Liver (tissue), 9 donors: Measurements from ENCODE around the gene CAPS. TPM values are rescaled to one million over a fixed set of nuclear protein-coding genes. Genes with fewer than 3 reads are reported as not detected.

Source experiments
- DNase-seq: peaks from one replicate; pipeline ENCODE4 v3.0.0-alpha.2; 2017; ENCODE audit warnings: low spot score
- H3K27ac ChIP-seq, 2 donors: one replicate each; pipeline ENCODE4 v1.7.0; 2013; ENCODE audit warnings: inconsistent platforms in 2 of 2, low read length in 2 of 2, control low read depth in 1 of 2, low read depth in 1 of 2, mild to moderate bottlenecking in 1 of 2
- H3K27me3 ChIP-seq, 4 donors: one replicate each; pipeline versions ENCODE4 v1.6.1 to v1.7.0; 2013; ENCODE audit warnings: low read length in 3 of 4, inconsistent platforms in 1 of 4, mild to moderate bottlenecking in 1 of 4, moderate library complexity in 1 of 4; ENCODE audit not compliant: control insufficient read depth in 4 of 4, insufficient read depth in 4 of 4
- H3K36me3 ChIP-seq, 4 donors: one replicate each; pipeline versions ENCODE4 v1.6.1 to v1.7.0; 2013; ENCODE audit warnings: low read length in 3 of 4, mild to moderate bottlenecking in 3 of 4, low read depth in 1 of 4, moderate library complexity in 1 of 4; ENCODE audit not compliant: control insufficient read depth in 4 of 4, insufficient read depth in 3 of 4
- H3K4me1 ChIP-seq, 4 donors: one replicate each; pipeline versions ENCODE4 v1.6.1 to v1.7.0; 2013; ENCODE audit warnings: low read length in 3 of 4, mild to moderate bottlenecking in 3 of 4, moderate library complexity in 1 of 4; ENCODE audit not compliant: control insufficient read depth in 4 of 4, insufficient read depth in 4 of 4
- H3K4me3 ChIP-seq, 3 donors: one replicate each; pipeline versions ENCODE4 v1.6.1 to v1.7.0; 2013; ENCODE audit warnings: low read length in 3 of 3, control low read depth in 1 of 3, low read depth in 1 of 3, mild to moderate bottlenecking in 1 of 3
- H3K9ac ChIP-seq, 2 donors: one replicate each; pipeline ENCODE4 v1.7.0; 2013; ENCODE audit warnings: low read length in 2 of 2, mild to moderate bottlenecking in 2 of 2, moderate library complexity in 2 of 2, control low read depth in 1 of 2, low read depth in 1 of 2
- H3K9me3 ChIP-seq, 4 donors: one replicate each; pipeline versions ENCODE4 v1.6.1 to v1.7.0; 2013; ENCODE audit warnings: low read length in 3 of 4; ENCODE audit not compliant: control insufficient read depth in 4 of 4
- CTCF ChIP-seq: fragments of 150-350 bp; IDR thresholded peaks from 2 replicates; pipeline ENCODE4 v1.5.1; 2017; ENCODE audit warnings: improper control_type of control experiment, low read depth, low read length; ENCODE audit not compliant: missing input control
- EGR1 ChIP-seq, 2 donors: IDR thresholded peaks; 2 replicates each; pipeline ENCODE4 v1.6.1; 2016 to 2018; ENCODE audit warnings: antibody characterized with exemption in 2 of 2, low read depth in 2 of 2
- FOXA1 ChIP-seq: IDR thresholded peaks from 2 replicates; pipeline ENCODE4 v1.6.1; 2016; ENCODE audit warnings: antibody characterized with exemption
- FOXA2 ChIP-seq: IDR thresholded peaks from 2 replicates; pipeline ENCODE4 v1.6.1; 2016; ENCODE audit warnings: antibody characterized with exemption
- GABPA ChIP-seq, 2 donors: IDR thresholded peaks in 1 of 2; conservative IDR thresholded peaks in 1 of 2; 2 replicates each; pipeline ENCODE4 v1.6.1; 2016; ENCODE audit warnings: antibody characterized with exemption in 2 of 2, mild to moderate bottlenecking in 1 of 2, moderate library complexity in 1 of 2
- HNF4A ChIP-seq, 2 donors: conservative IDR thresholded peaks; 2 replicates each; pipeline ENCODE4 v1.6.1; 2016; ENCODE audit warnings: antibody characterized with exemption in 2 of 2, mild to moderate bottlenecking in 2 of 2
- HNF4G ChIP-seq: IDR thresholded peaks from 2 replicates; pipeline ENCODE4 v1.6.1; 2016; ENCODE audit warnings: antibody characterized with exemption
- MAX ChIP-seq: IDR thresholded peaks from 2 replicates; pipeline ENCODE4 v1.6.1; 2016; ENCODE audit warnings: antibody characterized with exemption
- NR2F2 ChIP-seq: IDR thresholded peaks from 2 replicates; pipeline ENCODE4 v1.6.1; 2016; ENCODE audit warnings: antibody characterized with exemption
- RAD21 ChIP-seq, 2 donors: IDR thresholded peaks; 2 replicates each; pipeline ENCODE4 v1.6.1; 2016; ENCODE audit warnings: antibody characterized with exemption in 2 of 2, mild to moderate bottlenecking in 2 of 2
- RXRA ChIP-seq, 2 donors: IDR thresholded peaks; 2 replicates each; pipeline ENCODE4 v1.6.1; 2017 to 2018; ENCODE audit warnings: antibody characterized with exemption in 2 of 2, mild to moderate bottlenecking in 1 of 2
- TAF1 ChIP-seq: conservative IDR thresholded peaks from 2 replicates; pipeline ENCODE4 v1.6.1; 2016; ENCODE audit warnings: antibody characterized with exemption, mild to moderate bottlenecking
- YY1 ChIP-seq: IDR thresholded peaks from 2 replicates; pipeline ENCODE4 v1.6.1; 2016; ENCODE audit warnings: antibody characterized with exemption, mild to moderate bottlenecking
- ZBTB33 ChIP-seq: IDR thresholded peaks from 2 replicates; pipeline ENCODE4 v1.6.1; 2016; ENCODE audit warnings: antibody characterized with exemption
- WGBS: extraction: QIAGEN DNeasy Blood & Tissue Kit; methylation state at CpG from one replicate; pipeline ENCODE4 v1.1.7; 2013; 5-methylcytosine and 5-hydroxymethylcytosine counted together
- polyA plus RNA-seq, 2 donors: library from polyadenylated mRNA; stranded (reverse) in 1 of 2; unstranded in 1 of 2; fragments of 200-250 nt in 1 of 2; fragments of >200 nt in 1 of 2; fragmentation: Nextera tagmentation in 1 of 2; extraction: Ambion mirVana in 1 of 2; gene quantifications; one replicate each; pipeline versions ENCODE4 v1.2.1 to v1.2.3, GENCODE V29; 2013 to 2015
- total RNA-seq, 2 donors: library from RNA; depleted of rRNA; stranded (reverse); fragments of >200 nt; gene quantifications; one replicate each; pipeline ENCODE4 v1.2.3, GENCODE V29; 2014
- donor health status: healthy.
- donor health status: healthy.
- donor health status: healthy.
- donor health status: healthy.
- donor health status: healthy.

Gene CAPS
- total and polyA plus RNA-seq, 4 donors: 2.1 to 11.4 (median 3.5) TPM

GRCh38 chr19:5953030-5953589 lies 39.1 kb downstream of the CAPS start:
- WGBS: 57% methylated on average over 5 of the region's 5 CpGs
- H3K36me3 ChIP-seq: peaks cover 0 to 4% (median 0%) of the 10 kb centered on the region in 4 donors
- peaks cover 10 to 65% (median 45%) of the 10 kb centered on the region in 4 donors for H3K4me1 ChIP-seq
- DNase-seq: no peak
- peak in 1 of 2 donors; percentile 8 for TF ChIP-seq RXRA (IDR thresholded peaks at IDR 0.05)
- TF ChIP-seq FOXA1: peak; percentile 25
- TF ChIP-seq YY1: peak; percentile 38
- no peak for TF ChIP-seq ZBTB33
- TF ChIP-seq HNF4A (conservative IDR thresholded peaks at IDR 0.05): peak; percentile 11 to 25
- TF ChIP-seq NR2F2: no peak
- TF ChIP-seq CTCF: no peak
- TF ChIP-seq HNF4G: no peak
- TF ChIP-seq FOXA2: peak; percentile 41
- peak; percentile 78 for TF ChIP-seq MAX
- H3K4me3 ChIP-seq: no peak overlapping the region
- H3K9me3 ChIP-seq: no peaks in the 10 kb centered on the region
- H3K27ac ChIP-seq: peak overlapping the region; percentile 14 to 36
- no peaks in the 10 kb centered on the region for H3K27me3 ChIP-seq
- no peak overlapping the region for H3K9ac ChIP-seq

- Histone ChIP-seq H3K9ac (no peak overlapping the region), H3K4me3 (no peak overlapping the region), H3K4me1 (peaks cover 13 to 69% (median 46%) of the 10 kb centered on the region in 4 donors), H3K9me3 (no peaks in the 10 kb centered on the region), H3K36me3 (peaks cover 0 to 4% (median 0%) of the 10 kb centered on the region in 4 donors), H3K27ac (peak overlapping the region; percentile 3 to 39), H3K27me3 (no peaks in the 10 kb centered on the region)
- WGBS: 80% methylated on average over 17 of the region's 17 CpGs
- no peak for TF ChIP-seq CTCF
- no peak for TF ChIP-seq HNF4A (conservative IDR thresholded peaks at IDR 0.05)
- no peak for TF ChIP-seq GABPA (IDR thresholded peaks at IDR 0.05 in 1 of 2, conservative IDR thresholded peaks at IDR 0.05 in 1 of 2)
- TF ChIP-seq TAF1: no peak
- TF ChIP-seq RXRA (IDR thresholded peaks at IDR 0.05): no peak
- TF ChIP-seq MAX: no peak
- TF ChIP-seq ZBTB33: no peak
- no peak for TF ChIP-seq EGR1 (IDR thresholded peaks at IDR 0.05; ENCODE audit: low read depth in 2 of 2)
- TF ChIP-seq RAD21 (IDR thresholded peaks at IDR 0.05): no peak
- TF ChIP-seq FOXA1: no peak
- DNase-seq: no peak
Observed at GRCh38 chr19:5953680-5954213, 39.7 kb downstream of the CAPS start.
